ENCODE results near the gene JPT1. TPM values are rescaled to one million over a fixed set of nuclear protein-coding genes. Genes with fewer than 3 reads are reported as not detected.

JPT1 gene
- total RNA-seq, 2 donors from 2014 or later, result 19.6 to 45.7 TPM

DNA sequence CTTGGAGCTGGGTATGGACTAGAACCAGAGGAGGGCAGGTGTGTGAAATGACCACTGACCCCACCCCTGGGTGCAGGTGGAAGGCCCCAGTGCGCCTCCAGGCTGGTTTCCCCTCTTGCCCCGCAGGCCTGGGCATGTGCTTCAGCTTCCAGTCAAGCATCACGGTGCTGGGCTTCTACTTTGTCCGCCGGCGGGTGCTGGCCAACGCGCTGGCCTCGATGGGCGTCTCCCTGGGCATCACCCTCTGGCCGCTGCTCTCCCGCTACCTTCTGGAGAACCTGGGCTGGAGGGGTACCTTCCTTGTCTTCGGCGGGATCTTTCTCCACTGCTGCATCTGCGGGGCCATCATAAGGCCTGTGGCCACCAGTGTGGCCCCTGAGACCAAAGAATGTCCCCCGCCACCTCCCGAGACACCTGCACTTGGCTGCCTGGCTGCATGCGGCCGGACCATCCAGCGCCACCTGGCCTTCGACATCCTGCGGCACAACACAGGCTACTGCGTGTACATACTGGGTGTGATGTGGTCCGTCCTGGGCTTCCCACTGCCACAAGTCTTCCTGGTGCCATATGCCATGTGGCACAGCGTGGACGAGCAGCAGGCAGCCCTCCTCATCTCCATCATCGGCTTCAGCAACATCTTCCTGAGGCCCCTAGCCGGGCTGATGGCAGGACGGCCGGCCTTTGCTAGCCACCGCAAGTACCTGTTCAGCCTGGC is 54.3 kb downstream of the JPT1 start:
- no peaks in the 10 kb centered on the region for H3K4me1 ChIP-seq (ENCODE audit: control insufficient read depth in 1 of 2, low read depth in 2 of 2)
- H3K27ac ChIP-seq, result no peak overlapping the region
- no peak for DNase-seq (ENCODE audit: low spot score)
- no peak for TF ChIP-seq CTCF (IDR thresholded peaks at IDR 0.05)
- no peak overlapping the region for H3K4me3 ChIP-seq
- no peaks in the 10 kb centered on the region for H3K36me3 ChIP-seq
- H3K9me3 ChIP-seq, result no peaks in the 10 kb centered on the region
- no peak for ATAC-seq (ENCODE audit: insufficient number of reproducible peaks, low FRiP score, low read depth)
- no peaks in the 10 kb centered on the region for H3K27me3 ChIP-seq (replicated peaks; ENCODE audit: insufficient read depth)

DNA sequence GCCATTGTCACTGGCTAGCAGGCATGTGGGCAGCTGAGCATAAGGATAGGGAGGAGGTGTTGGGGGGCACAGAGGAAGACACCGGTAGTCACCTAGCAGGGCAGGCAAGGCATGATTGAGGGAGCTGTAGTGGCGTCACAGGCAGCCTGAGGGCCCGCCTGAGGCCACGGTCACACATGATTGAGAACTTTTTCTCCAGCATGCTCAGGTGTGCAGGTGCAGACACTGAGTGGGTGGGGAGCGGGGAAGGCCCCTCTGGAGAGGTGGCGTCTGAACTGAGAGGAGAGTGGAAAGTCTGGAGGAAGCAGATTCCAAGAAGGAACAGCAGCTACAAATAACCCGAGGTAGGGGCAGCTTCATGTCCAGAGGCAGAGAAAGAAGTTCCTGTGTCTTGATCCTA is 55.5 kb downstream of the JPT1 start:
- H3K4me3 ChIP-seq, result no peak overlapping the region
- H3K4me1 ChIP-seq (ENCODE audit: control insufficient read depth in 1 of 2, low read depth in 2 of 2), result no peaks in the 10 kb centered on the region
- no peak for DNase-seq (ENCODE audit: low spot score)
- no peaks in the 10 kb centered on the region for H3K9me3 ChIP-seq
- TF ChIP-seq CTCF (IDR thresholded peaks at IDR 0.05), result no peak
- no peaks in the 10 kb centered on the region for H3K36me3 ChIP-seq
- H3K27me3 ChIP-seq (replicated peaks; ENCODE audit: insufficient read depth), result no peaks in the 10 kb centered on the region
- no peak overlapping the region for H3K27ac ChIP-seq
- ATAC-seq (ENCODE audit: insufficient number of reproducible peaks, low FRiP score, low read depth), result no peak

DNA sequence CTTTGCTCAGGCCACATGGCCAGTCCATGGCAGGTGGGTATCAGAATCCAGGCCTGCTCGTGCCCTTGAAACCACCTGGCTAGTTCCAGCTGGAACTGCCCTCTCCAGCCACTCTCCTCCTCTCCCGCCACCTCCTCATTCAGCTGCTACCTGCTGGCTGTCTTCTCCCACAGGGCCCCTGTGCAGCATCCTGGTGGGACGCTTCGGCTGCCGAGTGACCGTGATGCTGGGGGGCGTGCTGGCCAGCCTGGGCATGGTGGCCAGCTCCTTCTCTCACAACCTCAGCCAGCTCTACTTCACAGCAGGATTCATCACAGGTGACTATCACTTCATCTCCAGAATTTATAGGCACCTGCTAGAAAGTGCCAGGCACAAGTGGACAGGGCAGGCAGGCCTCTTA is 56.4 kb downstream of the JPT1 start:
- H3K4me1 ChIP-seq (ENCODE audit: control insufficient read depth in 1 of 2, low read depth in 2 of 2), result no peaks in the 10 kb centered on the region
- H3K9me3 ChIP-seq, result no peaks in the 10 kb centered on the region
- ATAC-seq (ENCODE audit: insufficient number of reproducible peaks, low FRiP score, low read depth) (no peak), DNase-seq (ENCODE audit: low spot score) (no peak)
- no peak overlapping the region for H3K4me3 ChIP-seq
- H3K36me3 ChIP-seq, result no peaks in the 10 kb centered on the region
- no peaks in the 10 kb centered on the region for H3K27me3 ChIP-seq (replicated peaks; ENCODE audit: insufficient read depth)
- TF ChIP-seq CTCF (IDR thresholded peaks at IDR 0.05), result no peak
- no peak overlapping the region for H3K27ac ChIP-seq

- Histone ChIP-seq H3K9me3 (no peaks in the 10 kb centered on the region), H3K4me1 (ENCODE audit: control insufficient read depth in 1 of 2, low read depth in 2 of 2) (no peaks in the 10 kb centered on the region), H3K27me3 (replicated peaks; ENCODE audit: insufficient read depth) (no peaks in the 10 kb centered on the region), H3K4me3 (no peak overlapping the region), H3K36me3 (no peaks in the 10 kb centered on the region), H3K27ac (no peak overlapping the region)
- peak; percentile 74 for ATAC-seq (ENCODE audit: insufficient number of reproducible peaks, low FRiP score, low read depth)
- TF ChIP-seq CTCF (IDR thresholded peaks at IDR 0.05), result no peak
- DNase-seq (ENCODE audit: low spot score), result no peak
Observed at GRCh38 chr17:75096082-75096625, 58.2 kb downstream of the JPT1 start.

GRCh38 chr17:75094871-75095399 is 59.4 kb downstream of the JPT1 start:
- no peak for TF ChIP-seq CTCF (IDR thresholded peaks at IDR 0.05)
- DNase-seq (ENCODE audit: low spot score), result no peak
- Histone ChIP-seq H3K27ac (no peak overlapping the region), H3K36me3 (no peaks in the 10 kb centered on the region), H3K4me1 (ENCODE audit: control insufficient read depth in 1 of 2, low read depth in 2 of 2) (no peaks in the 10 kb centered on the region), H3K4me3 (no peak overlapping the region), H3K27me3 (replicated peaks; ENCODE audit: insufficient read depth) (no peaks in the 10 kb centered on the region), H3K9me3 (no peaks in the 10 kb centered on the region)
- no peak for ATAC-seq (ENCODE audit: insufficient number of reproducible peaks, low FRiP score, low read depth)

Data from thoracic aorta (tissue), 2 donors.